Measurements from ENCODE around the gene TMEM131L. TPM values are rescaled to one million over a fixed set of nuclear protein-coding genes. Genes with fewer than 3 reads are reported as not detected.

TMEM131L gene
- total and polyA plus RNA-seq, 2 donors (not counting 3 experiments of a cell fraction or from before 2014, with no cell fraction given), result 7.7 to 21.2 TPM

DNA sequence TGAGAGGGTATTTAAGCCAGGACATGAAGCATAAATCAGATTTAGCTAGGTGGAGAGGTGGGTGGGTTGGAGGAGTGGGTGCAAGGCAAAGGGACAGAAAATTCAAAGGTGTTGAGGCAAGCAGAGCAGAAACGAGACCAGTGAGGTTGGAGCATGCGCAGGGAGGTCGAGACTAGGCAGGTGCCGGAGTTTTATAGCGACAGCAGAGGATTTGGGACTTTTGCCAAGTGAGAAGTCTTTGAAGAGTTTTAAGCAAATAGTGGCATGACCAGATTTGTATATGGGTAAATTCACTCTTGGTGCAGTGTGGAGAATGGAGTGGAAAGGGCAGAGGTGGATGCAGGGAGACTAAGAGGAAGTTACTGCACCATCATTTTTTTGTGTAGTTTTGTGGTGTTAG, 110.9 kb downstream of the TMEM131L start:
- ChIA-PET POLR2A (no interaction called here), CTCF (interaction anchor here (0.9 to 3.3 kb wide), 4 partner anchors 10 to 434 kb away, joined by 3 to 22 read pairs (median 4); no protein-coding TSS in a partner anchor)
- Histone ChIP-seq H3K36me3 (ENCODE audit: control insufficient read depth in 2 of 2, extremely low read depth in 1 of 2, insufficient read depth in 2 of 2, low read length in 2 of 2) (no peaks in the 10 kb centered on the region), H3K4me3 (replicated peaks in 1 of 3; ENCODE audit: insufficient read depth in 1 of 3, low read depth in 1 of 3, low read length in 3 of 3) (no peak overlapping the region), H3K4me2 (ENCODE audit: insufficient read depth, low read length) (no peak overlapping the region), H3K27ac (ENCODE audit: insufficient read depth, low read depth, low read length) (no peak overlapping the region), H3K4me1 (ENCODE audit: control insufficient read depth, extremely low read depth, insufficient read depth, low read length) (peaks cover 2% of the 10 kb centered on the region), H3K9ac (replicated peaks; ENCODE audit: extremely low read depth, insufficient read depth, low read length) (no peak overlapping the region), H4K20me1 (replicated peaks; ENCODE audit: control insufficient read depth, extremely low read depth, insufficient read depth, low read length) (no peaks in the 10 kb centered on the region), H3K9me1 (replicated peaks; ENCODE audit: control insufficient read depth, extremely low read depth, insufficient read depth, low read length) (no peaks in the 10 kb centered on the region), H3K79me2 (ENCODE audit: control insufficient read depth, insufficient read depth, low read length) (no peaks in the 10 kb centered on the region), H3K9me3 (replicated peaks; ENCODE audit: control insufficient read depth, insufficient read depth, low read length) (no peaks in the 10 kb centered on the region), H2AFZ (ENCODE audit: low read depth, low read length) (no peak overlapping the region), H3K27me3 (ENCODE audit: control insufficient read depth in 2 of 2, insufficient read depth in 2 of 2, low read length in 2 of 2) (no peaks in the 10 kb centered on the region)
- BruUV-seq (replicated peaks), result no TSS peak
- dilution Hi-C loops (cut with MboI; ENCODE audit: extremely low pct_ligation_motif_present, low sequenced_read_pairs), result no loop called here
- no peak for TF ChIP-seq EZH2 (IDR thresholded peaks at IDR 0.05; ENCODE audit: borderline replicate concordance, low read depth, low read length, severe bottlenecking)
- TF ChIP-seq, protein P1, sequence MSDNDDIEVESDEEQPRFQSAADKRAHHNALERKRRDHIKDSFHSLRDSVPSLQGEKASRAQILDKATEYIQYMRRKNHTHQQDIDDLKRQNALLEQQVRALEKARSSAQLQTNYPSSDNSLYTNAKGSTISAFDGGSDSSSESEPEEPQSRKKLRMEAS (IDR thresholded peaks at IDR 0.05; ENCODE audit: insufficient read depth, insufficient read length), result no peak
- TF ChIP-seq, protein P2, sequence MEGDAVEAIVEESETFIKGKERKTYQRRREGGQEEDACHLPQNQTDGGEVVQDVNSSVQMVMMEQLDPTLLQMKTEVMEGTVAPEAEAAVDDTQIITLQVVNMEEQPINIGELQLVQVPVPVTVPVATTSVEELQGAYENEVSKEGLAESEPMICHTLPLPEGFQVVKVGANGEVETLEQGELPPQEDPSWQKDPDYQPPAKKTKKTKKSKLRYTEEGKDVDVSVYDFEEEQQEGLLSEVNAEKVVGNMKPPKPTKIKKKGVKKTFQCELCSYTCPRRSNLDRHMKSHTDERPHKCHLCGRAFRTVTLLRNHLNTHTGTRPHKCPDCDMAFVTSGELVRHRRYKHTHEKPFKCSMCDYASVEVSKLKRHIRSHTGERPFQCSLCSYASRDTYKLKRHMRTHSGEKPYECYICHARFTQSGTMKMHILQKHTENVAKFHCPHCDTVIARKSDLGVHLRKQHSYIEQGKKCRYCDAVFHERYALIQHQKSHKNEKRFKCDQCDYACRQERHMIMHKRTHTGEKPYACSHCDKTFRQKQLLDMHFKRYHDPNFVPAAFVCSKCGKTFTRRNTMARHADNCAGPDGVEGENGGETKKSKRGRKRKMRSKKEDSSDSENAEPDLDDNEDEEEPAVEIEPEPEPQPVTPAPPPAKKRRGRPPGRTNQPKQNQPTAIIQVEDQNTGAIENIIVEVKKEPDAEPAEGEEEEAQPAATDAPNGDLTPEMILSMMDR (IDR thresholded peaks at IDR 0.05; ENCODE audit: extremely low read depth in 1 of 2, insufficient read depth in 1 of 2, low read depth in 1 of 2, low read length in 2 of 2), result no peak
- TF ChIP-seq JUN (IDR thresholded peaks at IDR 0.05; ENCODE audit: borderline replicate concordance, insufficient read depth, insufficient read length, low read depth), result no peak
- no peak for TF ChIP-seq FOS (IDR thresholded peaks at IDR 0.05; ENCODE audit: borderline replicate concordance, insufficient read depth, low read length)
- no peak for TF ChIP-seq POLR2AphosphoS5 (IDR thresholded peaks at IDR 0.05; ENCODE audit: insufficient read depth, low read depth, low read length)
- no peak for TF ChIP-seq GATA2 (IDR thresholded peaks at IDR 0.05; ENCODE audit: insufficient read depth, insufficient read length, low read depth, low read length)
- TF ChIP-seq POLR2A (IDR thresholded peaks at IDR 0.05; ENCODE audit: low read depth, low read length), result no peak
- no peak for TF ChIP-seq MYC (IDR thresholded peaks at IDR 0.05; ENCODE audit: low read depth, low read length)
- no peak for DNase-seq (ENCODE audit: low read depth, low spot score)
- FAIRE-seq, result no peak
- intact Hi-C loops (cut with micrococcal nuclease), result loop anchor here (2.0 kb wide), 1 partner anchor 258 kb away; no protein-coding TSS in a partner anchor

Data from endothelial cell of umbilical vein (primary cell).